HepG2 (cell line): ENCODE results near the gene CCNT2. TPM values are rescaled to one million over a fixed set of nuclear protein-coding genes. Genes with fewer than 3 reads are reported as not detected.
A peak's percentile ranks its signal among the peaks of the same experiment; 100 is the strongest.

Experiments
- ARHGAP35 ChIP-seq: sonication (generic); formaldehyde crosslinking; IDR thresholded peaks from 2 replicates; pipeline ENCODE4 v1.9.0; 2022; ENCODE audit warnings: mild to moderate bottlenecking, inconsistent platforms, moderate library complexity, missing genetic modification reagents, borderline replicate concordance
- ARNT ChIP-seq: fragments of 450-650 bp; IDR thresholded peaks from 2 replicates; pipeline ENCODE4 v1.6.1; 2017
- ELF4 ChIP-seq: sonication (generic); formaldehyde crosslinking; IDR thresholded peaks from 2 replicates; pipeline ENCODE4 v1.5.0; 2020; ENCODE audit warnings: missing genetic modification reagents, mild to moderate bottlenecking, moderate library complexity, borderline replicate concordance
- FOXK2 ChIP-seq: fragments of 450-650 bp; IDR thresholded peaks from 2 replicates; pipeline ENCODE4 v1.6.1; 2016
- HMGXB3 ChIP-seq: sonication (generic); formaldehyde crosslinking; IDR thresholded peaks from 2 replicates; pipeline ENCODE4 v1.4.0; 2020; ENCODE audit warnings: missing genetic modification reagents, borderline replicate concordance
- HNRNPL ChIP-seq: fragments of 200-400 bp; formaldehyde crosslinking; IDR thresholded peaks from 2 replicates; pipeline ENCODE4 v1.6.1; 2017; ENCODE audit warnings: mild to moderate bottlenecking, low read depth, low read length
- MAF1 ChIP-seq: sonication (generic); formaldehyde crosslinking; IDR thresholded peaks from 2 replicates; pipeline ENCODE4 v1.5.0; 2020; ENCODE audit warnings: missing genetic modification reagents, borderline replicate concordance
- MYNN ChIP-seq: sonication (generic); formaldehyde crosslinking; IDR thresholded peaks from 2 replicates; pipeline ENCODE4 v1.4.0; 2020; ENCODE audit warnings: mild to moderate bottlenecking, low read depth, missing genetic modification reagents
- NFE2 ChIP-seq: sonication (generic); formaldehyde crosslinking; IDR thresholded peaks from 2 replicates; pipeline ENCODE4 v1.4.0; 2020; ENCODE audit warnings: missing genetic modification reagents
- PHF8 ChIP-seq: sonication (generic); formaldehyde crosslinking; IDR thresholded peaks from 2 replicates; pipeline ENCODE4 v1.5.0; 2020; ENCODE audit warnings: missing genetic modification reagents
- PPARG ChIP-seq: conservative IDR thresholded peaks from 2 replicates; pipeline ENCODE4 v1.6.1; 2016; ENCODE audit warnings: missing biosample characterization, missing genetic modification reagents
- REL ChIP-seq: sonication (generic); formaldehyde crosslinking; conservative IDR thresholded peaks from 2 replicates; pipeline ENCODE4 v1.8.0; 2022; ENCODE audit warnings: mild to moderate bottlenecking, missing genetic modification reagents, moderate library complexity
- SRF ChIP-seq: IDR thresholded peaks from 2 replicates; pipeline ENCODE4 v1.6.1; 2011; ENCODE audit warnings: mild to moderate bottlenecking, low read depth, low read length, moderate library complexity
- STAG1 ChIP-seq: sonication (generic); formaldehyde crosslinking; IDR thresholded peaks from 2 replicates; pipeline ENCODE4 v1.4.0; 2020; ENCODE audit warnings: missing genetic modification reagents
- TCF7L2 ChIP-seq: IDR thresholded peaks from 2 replicates; pipeline ENCODE4 v1.6.1; 2011; ENCODE audit warnings: mild to moderate bottlenecking, low read depth, low read length, moderate library complexity
- ZBTB3 ChIP-seq: sonication (generic); formaldehyde crosslinking; IDR thresholded peaks from 2 replicates; pipeline ENCODE4 v1.4.0; 2020; ENCODE audit warnings: low read depth, mild to moderate bottlenecking, moderate library complexity, missing genetic modification reagents, borderline replicate concordance
- ZIK1 ChIP-seq: sonication (generic); formaldehyde crosslinking; IDR thresholded peaks from 2 replicates; pipeline ENCODE4 v1.5.0; 2020; ENCODE audit warnings: mild to moderate bottlenecking, low read depth, missing genetic modification reagents, borderline replicate concordance
- ZNF276 ChIP-seq: sonication (generic); formaldehyde crosslinking; IDR thresholded peaks from 2 replicates; pipeline ENCODE4 v1.4.0; 2020; ENCODE audit warnings: mild to moderate bottlenecking, low read depth, missing genetic modification reagents
- ZNF7 ChIP-seq: IDR thresholded peaks from 2 replicates; pipeline ENCODE4 v1.6.1; 2016; ENCODE audit warnings: missing biosample characterization, missing genetic modification reagents
- ZNF768 ChIP-seq: sonication (generic); formaldehyde crosslinking; IDR thresholded peaks from 2 replicates; pipeline ENCODE4 v1.4.0; 2020; ENCODE audit warnings: missing genetic modification reagents
- ZSCAN20 ChIP-seq: sonication (generic); formaldehyde crosslinking; IDR thresholded peaks from 2 replicates; pipeline ENCODE4 v1.4.0; 2020; ENCODE audit warnings: missing genetic modification reagents, mild to moderate bottlenecking, borderline replicate concordance
- ZSCAN21 ChIP-seq: sonication (generic); formaldehyde crosslinking; IDR thresholded peaks from 2 replicates; pipeline ENCODE4 v1.8.0; 2022; ENCODE audit warnings: mild to moderate bottlenecking, missing genetic modification reagents, moderate library complexity, borderline replicate concordance
- ZSCAN22 ChIP-seq: sonication (generic); formaldehyde crosslinking; IDR thresholded peaks from 2 replicates; pipeline ENCODE4 v1.4.0; 2020; ENCODE audit warnings: mild to moderate bottlenecking, missing genetic modification reagents
- polyA plus RNA-seq, 8 experiments: library from polyadenylated mRNA; depleted of rRNA in 3 of 8; stranded (reverse) in 7 of 8; unstranded in 1 of 8; fragments of >200 nt; fragmentation: Illumina TruSeq in 4 of 8; extraction: Trizol in 4 of 8; gene quantifications; 2 replicates each; pipeline versions ENCODE4 v1.2.1 to v1.2.3, GENCODE V29; 2011 to 2016; ENCODE audit warnings: low read depth in 4 of 8, missing spikeins in 1 of 8, mixed read lengths in 1 of 8; ENCODE audit not compliant: insufficient read depth in 1 of 8
- total RNA-seq, 5 experiments: library from RNA; depleted of rRNA; stranded (reverse); fragments of >200 nt; fragmentation: Illumina TruSeq; extraction: Trizol; gene quantifications; 2 replicates each; pipeline ENCODE4 v1.2.3, GENCODE V29; 2016; ENCODE audit warnings: low read depth in 1 of 5

CCNT2 gene
- total and polyA plus RNA-seq, 2 of the 13 experiments (the other 11 are each of a cell fraction or from before 2014, with no cell fraction given): 22.1 to 34.4 TPM

- TF ChIP-seq ZNF276 (CRISPR knock-in tag) (no peak), MAF1 (CRISPR knock-in tag) (no peak), PHF8 (CRISPR knock-in tag) (peak; percentile 83), ZSCAN22 (CRISPR knock-in tag) (no peak), ZNF7 (CRISPR knock-in tag) (no peak), HMGXB3 (CRISPR knock-in tag) (no peak), ZSCAN20 (CRISPR knock-in tag) (peak; percentile 84; the same call in 1 of the 2 replicates), ZSCAN21 (CRISPR knock-in tag) (no peak), HNRNPL (peak; percentile 35; the same call in 1 of the 2 replicates), NFE2 (CRISPR knock-in tag) (no peak), SRF (no peak), ZNF768 (CRISPR knock-in tag) (peak; percentile 72), MYNN (CRISPR knock-in tag) (peak; percentile 87; the same call in 1 of the 2 replicates), ARHGAP35 (CRISPR knock-in tag) (peak; percentile 68; the same call in 1 of the 2 replicates), REL (no peak; the same call in 1 of the 2 replicates), TCF7L2 (no peak), PPARG (CRISPR knock-in tag) (peak; percentile 44), STAG1 (CRISPR knock-in tag) (peak; percentile 11; the same call in 1 of the 2 replicates), ZBTB3 (CRISPR knock-in tag) (no peak; the same call in 1 of the 2 replicates), FOXK2 (no peak), ARNT (no peak), ZIK1 (no peak), ELF4 (CRISPR knock-in tag) (peak; percentile 62; the same call in 1 of the 2 replicates)
Measured at GRCh38 chr2:134917888-134918525, 615 bp upstream of the CCNT2 start (continued).
